Activated T-cell treated with anti-CD3 and anti-CD28 coated beads for 1 hour (primary cell): ENCODE results near the gene CD6.

Experiments used
- DNase-seq: peaks from one replicate; pipeline ENCODE4 v3.0.0-alpha.2; 2020; ENCODE audit warnings: low read depth

The CD6 gene

DNA sequence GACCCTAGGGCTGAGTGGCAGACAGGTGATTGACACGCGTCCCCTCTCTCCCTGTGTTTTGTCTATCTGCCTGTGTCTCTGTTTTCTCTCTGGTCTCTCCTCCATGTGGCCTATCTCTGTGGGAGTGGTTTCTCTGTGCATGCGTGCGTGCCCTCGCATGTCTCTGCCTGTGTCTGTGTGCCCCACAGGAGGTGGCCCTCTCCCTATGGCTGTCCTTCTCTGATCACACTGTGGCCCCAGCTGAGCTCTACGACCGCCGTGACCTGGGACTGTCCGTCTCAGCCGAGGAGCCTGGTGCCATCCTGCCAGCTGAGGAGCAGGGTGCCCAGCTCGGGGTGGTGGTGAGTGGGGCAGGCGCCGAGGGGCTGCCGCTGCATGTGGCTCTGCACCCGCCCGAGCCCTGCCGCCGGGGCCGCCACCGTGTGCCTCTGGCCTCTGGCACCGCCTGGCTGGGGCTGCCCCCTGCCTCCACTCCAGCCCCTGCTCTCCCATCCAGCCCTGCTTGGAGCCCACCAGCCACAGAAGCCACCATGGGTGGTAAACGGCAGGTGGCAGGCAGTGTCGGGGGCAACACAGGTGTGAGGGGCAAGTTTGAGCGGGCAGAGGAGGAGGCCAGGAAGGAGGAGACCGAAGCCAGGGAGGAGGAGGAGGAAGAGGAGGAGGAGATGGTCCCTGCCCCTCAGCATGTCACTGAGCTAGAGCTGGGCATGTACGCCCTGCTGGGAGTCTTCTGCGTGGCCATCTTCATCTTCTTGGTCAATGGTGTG is 35.6 kb upstream of the CD6 start:
- DNase-seq: no peak

- no peak for DNase-seq
Observed at GRCh38 chr11:60936467-60937143, 34.9 kb upstream of the CD6 start.

DNA sequence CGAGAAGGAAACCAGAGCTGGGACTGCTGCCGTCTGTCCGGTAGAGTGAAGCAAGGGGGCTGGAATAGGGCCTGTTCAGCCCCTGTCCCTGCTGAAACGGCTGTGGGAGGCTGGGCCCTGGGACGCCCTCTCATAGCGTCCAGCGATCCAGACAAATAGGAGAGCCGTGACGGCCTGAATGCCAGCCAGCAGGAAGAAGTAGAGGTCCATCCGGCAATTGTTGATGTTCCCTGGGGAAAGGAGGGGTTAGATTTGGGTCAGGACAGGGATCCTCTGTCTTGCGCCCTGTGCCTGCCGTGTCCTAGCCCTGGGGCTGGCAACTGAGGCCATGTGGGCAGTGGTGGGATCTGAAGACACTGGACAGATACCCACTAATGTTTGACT is 34.3 kb upstream of the CD6 start:
- DNase-seq: no peak

- no peak for DNase-seq
Observed at GRCh38 chr11:60937811-60938210, 33.7 kb upstream of the CD6 start.

- DNase-seq: no peak
Observed at GRCh38 chr11:60938500-60938899, 33.0 kb upstream of the CD6 start.

GRCh38 chr11:60939301-60939700 is 32.2 kb upstream of the CD6 start:
- no peak for DNase-seq

DNA sequence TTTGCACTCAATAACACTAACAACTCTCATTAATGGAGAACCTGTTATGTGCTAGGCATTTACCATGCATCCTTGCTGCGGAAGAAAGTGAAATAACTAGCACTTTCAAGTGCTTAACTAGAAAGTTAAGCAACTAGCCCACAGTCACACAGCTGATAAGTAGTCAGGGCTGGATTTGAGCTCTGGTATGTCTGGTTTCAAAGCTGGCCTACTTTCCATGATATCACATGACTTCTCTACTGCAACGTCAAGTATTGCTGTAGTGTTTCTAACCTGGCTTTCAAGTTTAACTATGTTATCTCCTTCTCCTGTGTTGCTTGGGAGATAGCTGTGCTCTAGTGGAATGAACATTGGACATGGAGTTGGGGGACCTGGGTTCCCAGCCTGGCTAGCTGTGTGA is 31.6 kb upstream of the CD6 start:
- DNase-seq: no peak

DNA sequence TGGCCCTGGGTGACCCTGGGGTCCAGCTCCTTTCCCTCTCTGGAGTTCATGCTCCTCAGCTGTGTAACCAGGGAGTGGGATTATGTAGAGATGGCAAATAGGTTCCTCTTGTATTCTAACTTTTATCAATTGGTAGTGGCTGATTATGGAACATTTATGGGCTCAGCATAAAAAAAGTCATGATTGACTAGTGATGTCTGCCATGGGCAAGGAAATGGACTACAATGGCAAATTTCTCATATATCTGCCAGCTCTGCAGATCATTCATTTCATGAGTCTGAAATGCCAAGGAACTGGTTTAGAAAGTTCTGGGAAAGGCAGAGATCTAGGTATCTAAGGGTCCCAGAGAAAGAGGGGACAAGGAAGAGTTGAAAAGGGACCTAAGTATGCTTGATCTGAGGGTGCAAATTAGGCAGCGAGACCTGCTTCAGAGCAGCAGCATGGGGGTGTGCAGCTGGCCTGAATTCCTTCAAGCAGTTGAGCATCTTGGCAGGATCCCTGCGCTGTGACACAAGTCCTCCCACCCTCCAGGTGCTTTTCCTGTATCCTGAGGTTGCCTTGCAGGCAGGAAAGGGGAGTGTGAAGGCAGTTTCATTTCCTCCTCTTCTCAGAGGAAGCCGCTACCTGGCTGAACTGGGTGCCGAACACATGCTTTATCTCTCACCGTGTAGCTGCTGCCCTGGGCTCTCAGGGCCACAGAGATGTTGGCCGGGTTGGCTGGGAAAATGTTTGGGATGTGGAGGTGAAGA is 29.9 kb upstream of the CD6 start:
- DNase-seq: no peak

DNA sequence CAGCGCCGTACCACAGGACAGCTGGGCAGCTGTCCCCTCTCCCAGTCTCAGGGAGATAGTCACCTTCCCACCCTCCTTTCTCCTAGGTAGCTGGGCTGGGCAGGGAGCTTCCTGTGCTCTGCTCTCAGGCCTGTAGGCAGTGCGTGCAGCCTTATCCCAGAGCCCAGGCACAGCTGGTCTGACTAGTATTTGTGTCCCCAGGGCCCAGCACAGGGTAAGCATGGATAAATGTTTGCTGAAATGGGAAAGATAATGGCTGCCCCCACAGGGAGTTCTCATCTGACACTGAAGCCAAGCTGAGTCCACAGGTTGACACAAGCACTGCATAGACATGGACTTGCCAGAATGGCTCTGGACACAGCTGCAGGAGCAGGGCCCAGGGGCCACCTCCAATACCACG is 29.3 kb upstream of the CD6 start:
- no peak for DNase-seq

- DNase-seq: no peak
Observed at GRCh38 chr11:60942970-60943565, 28.4 kb upstream of the CD6 start.

DNA sequence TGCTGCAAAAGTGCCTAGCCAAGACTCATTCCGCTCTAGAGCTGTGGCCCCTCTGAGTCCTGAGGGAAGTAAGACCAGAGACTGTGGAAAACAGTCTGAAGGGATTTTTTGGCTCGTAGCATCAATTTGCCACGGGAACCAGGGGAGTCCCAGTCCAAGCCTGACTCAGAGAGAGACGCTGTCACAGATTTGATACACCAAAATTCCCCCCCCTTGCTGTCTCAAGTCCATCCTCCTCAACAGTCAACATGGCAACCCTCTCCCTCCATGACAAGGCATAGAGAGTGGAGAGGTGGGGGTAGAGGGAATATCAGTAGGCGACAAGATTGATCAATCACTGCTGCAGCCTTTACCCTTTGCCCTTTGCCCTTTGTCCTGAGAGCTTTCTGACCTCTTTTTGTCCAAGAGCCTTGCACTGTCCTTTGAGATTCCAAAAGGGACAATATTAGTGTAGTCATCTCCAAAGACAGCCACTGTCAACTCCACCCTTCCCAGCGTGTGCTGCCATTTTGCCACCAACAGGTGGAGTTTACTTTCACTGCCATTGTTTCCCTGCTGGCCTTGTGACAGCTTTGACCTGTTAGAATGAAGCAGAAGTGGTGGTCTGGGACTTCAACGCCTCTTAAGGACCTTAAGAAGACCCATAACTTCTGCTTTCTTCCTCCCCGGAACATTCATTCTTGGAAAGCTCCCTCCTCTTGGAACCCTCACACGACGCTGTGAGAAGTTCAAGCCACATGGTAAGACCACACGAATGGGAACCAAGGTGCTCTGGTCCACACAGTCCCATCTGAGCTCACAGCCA is 26.8 kb upstream of the CD6 start:
- no peak for DNase-seq

- DNase-seq: no peak
Observed at GRCh38 chr11:60945295-60945667, 26.2 kb upstream of the CD6 start.

- DNase-seq: no peak
Observed at GRCh38 chr11:60946601-60947264, 24.7 kb upstream of the CD6 start.

GRCh38 chr11:60947700-60948099 is 23.8 kb upstream of the CD6 start:
- no peak for DNase-seq

GRCh38 chr11:60948250-60948649 is 23.2 kb upstream of the CD6 start:
- no peak for DNase-seq

DNA sequence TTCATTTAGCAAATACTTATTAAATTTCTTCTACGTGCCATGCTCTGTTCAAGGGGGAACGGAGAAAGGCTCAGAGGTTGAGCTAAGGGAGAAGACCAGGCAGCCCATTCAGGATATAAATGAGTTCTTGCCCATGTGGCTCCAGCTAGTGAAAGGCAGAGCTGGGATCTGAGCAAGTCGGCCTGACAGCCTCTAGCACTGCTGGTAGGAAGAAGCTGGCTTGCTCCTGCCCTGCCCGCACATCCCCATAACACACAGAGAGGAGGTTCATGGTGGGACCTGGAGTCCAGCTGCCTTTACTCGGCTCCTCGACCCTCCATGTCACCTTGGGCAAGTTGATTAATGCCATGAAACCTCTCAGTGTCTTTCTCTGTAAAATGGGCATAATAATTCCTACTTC is 21.5 kb upstream of the CD6 start:
- no peak for DNase-seq

DNA sequence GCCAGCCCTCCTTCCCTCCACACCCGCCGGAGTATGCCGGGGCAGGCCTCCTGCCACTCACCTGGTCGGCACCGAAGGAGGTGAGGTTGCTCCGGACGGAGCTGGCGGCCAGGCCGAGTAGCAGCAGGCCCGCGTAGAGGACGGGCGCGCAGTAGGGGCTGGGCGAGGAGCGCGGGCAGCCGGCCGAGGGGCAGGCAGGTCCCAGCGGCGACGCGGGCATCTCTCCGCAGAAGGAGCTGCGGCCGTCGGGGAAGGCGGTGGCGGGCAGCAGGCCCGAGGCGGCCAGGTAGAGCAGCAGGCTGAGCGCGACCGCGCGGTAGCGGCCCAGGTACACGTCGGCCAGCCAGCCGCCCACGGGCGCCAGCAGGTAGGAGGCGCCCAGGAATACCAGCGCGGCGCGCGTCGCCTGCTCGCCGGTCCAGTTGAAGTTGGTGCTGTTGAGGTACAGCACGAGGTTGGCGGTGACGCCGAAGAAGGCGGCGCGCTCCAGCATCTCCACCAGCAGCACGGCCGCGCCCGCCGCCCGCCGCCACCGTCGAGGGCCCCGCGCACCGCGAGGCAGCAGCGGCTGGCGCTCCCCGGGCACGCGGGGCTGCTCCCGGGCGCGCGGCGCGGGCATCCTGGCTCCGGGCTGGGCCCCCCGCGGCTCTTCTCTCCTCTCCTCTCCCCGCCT is 20.4 kb upstream of the CD6 start:
- no peak for DNase-seq

GRCh38 chr11:60951606-60951903 is 19.9 kb upstream of the CD6 start:
- DNase-seq: no peak

DNA sequence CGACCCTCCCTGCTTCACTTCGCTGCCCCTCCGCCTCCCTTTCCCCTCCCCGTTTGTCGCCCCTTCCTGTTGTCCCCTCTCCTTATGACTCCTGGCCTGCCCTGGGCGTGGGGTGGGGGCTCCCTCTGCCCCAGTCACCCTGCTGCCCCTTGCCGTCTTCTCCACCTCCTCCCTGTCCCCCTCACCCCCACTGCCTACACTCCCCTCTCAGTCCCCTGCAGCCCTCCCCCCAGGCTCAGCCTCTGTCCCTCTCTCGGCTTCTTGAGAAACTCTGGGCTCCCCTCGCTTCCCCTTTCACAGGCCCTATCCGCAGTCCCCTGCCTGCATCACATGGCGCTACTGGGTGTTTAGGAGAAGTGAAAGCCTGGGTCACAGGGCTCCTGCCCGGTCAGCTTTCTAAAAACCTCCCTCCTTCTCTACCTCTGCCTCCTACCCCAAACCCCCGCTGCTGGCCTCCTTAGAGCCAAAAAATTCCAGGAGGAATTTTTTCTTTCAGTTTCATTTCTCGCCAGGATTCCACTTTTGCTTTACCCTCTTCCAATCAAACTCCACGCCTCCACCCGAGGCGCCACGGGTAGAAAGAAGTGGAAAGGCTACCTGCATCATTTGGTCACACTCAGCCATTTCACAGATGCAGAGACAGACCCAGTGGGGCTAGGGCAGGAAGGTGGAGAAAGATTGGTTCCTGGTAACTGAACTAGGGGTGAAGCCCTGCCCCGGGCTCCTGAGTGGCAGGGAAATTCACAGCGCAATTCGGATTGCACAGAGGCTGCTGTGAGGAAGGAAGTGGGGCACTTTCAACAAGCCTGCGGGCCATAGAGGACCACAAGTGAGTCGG is 19.4 kb upstream of the CD6 start, which contains the start of gene SLC15A3:
Gene SLC15A3, minus strand, starts transcription at position 273 of the 838 bp plus-strand sequence. CDS start 625 bp downstream, outside the sequence.
- no peak for DNase-seq

GRCh38 chr11:60952742-60953170 is 18.7 kb upstream of the CD6 start:
- DNase-seq: no peak
